ENCODE results near the gene CCDC192. TPM values are rescaled to one million over a fixed set of nuclear protein-coding genes. Genes with fewer than 3 reads are reported as not detected.

Gene CCDC192
- total RNA-seq, 1 donor from 2014 or later, result not detected

DNA sequence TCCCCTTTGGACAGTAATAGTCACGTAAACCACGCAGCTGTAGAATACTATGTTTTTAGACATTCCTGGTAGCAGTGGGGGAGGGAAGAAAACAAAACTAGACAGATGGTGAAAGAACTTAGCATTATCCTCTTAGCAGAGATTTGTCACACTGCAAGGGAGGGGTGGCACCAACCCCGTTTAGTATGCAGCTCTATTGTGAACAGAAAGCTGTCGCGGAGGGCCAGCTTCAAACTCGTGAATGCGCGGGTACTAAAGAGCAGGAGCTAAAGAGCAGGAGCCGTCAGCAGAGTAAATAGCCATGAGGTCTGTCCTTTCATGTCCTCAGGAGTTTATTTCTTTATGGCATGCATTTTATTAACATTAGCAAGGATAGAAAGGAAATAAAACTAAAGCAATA lies 238.5 kb downstream of the CCDC192 start:
- no peaks in the 10 kb centered on the region for H3K27me3 Mint-ChIP-seq (ENCODE audit: low read depth)
- DNase-seq (ENCODE audit: low spot score), result no peak
- peaks cover 2% of the 10 kb centered on the region for H3K36me3 Mint-ChIP-seq (ENCODE audit: low read depth)
- TF ChIP-seq, protein P1, sequence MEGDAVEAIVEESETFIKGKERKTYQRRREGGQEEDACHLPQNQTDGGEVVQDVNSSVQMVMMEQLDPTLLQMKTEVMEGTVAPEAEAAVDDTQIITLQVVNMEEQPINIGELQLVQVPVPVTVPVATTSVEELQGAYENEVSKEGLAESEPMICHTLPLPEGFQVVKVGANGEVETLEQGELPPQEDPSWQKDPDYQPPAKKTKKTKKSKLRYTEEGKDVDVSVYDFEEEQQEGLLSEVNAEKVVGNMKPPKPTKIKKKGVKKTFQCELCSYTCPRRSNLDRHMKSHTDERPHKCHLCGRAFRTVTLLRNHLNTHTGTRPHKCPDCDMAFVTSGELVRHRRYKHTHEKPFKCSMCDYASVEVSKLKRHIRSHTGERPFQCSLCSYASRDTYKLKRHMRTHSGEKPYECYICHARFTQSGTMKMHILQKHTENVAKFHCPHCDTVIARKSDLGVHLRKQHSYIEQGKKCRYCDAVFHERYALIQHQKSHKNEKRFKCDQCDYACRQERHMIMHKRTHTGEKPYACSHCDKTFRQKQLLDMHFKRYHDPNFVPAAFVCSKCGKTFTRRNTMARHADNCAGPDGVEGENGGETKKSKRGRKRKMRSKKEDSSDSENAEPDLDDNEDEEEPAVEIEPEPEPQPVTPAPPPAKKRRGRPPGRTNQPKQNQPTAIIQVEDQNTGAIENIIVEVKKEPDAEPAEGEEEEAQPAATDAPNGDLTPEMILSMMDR (IDR thresholded peaks at IDR 0.05), result no peak
- no peaks in the 10 kb centered on the region for H3K9me3 Mint-ChIP-seq (ENCODE audit: low read depth)
- H3K27ac Mint-ChIP-seq (ENCODE audit: unreplicated experiment), result peak overlapping the region; percentile 69
- H3K4me3 Mint-ChIP-seq (ENCODE audit: unreplicated experiment), result peak overlapping the region; percentile 42
- peaks cover 19% of the 10 kb centered on the region for H3K4me1 Mint-ChIP-seq (ENCODE audit: low read depth)

DNA sequence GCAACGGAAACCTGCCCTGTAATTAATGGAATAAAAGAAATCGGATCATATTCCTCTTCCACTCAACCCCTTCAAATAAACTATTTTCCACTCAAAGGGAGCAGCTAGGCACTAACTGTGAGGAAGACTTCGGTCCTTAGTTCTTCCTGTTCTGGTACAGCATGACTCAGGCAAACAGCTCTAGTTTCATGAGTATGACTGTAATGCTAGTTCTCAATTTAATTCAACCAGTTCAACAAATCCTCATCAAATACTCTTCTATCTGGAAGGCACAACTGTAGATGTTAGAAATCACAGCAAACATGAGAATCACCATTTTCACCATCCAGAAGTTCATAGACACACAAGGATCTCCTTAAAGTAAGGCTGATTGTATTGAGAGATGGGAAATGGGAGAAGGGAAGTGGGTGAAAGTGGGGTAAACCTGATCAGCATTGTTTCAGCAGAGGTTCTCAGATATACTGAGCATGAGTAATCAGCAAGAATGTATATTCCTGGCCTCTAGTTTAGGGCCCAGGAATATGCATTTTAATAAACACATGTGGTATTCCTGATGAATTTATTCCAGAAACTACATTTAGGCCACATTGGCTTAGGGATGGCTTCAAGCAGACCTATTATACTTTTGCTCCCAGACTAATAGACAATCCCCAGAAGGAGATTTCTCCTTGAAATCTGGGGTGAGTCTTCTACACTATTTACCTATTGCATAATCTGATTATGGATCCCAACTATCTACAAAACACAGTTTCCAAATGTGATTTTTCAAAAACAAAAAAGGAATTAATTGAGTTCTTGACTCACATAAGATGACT lies 239.3 kb downstream of the CCDC192 start:
- H3K4me1 Mint-ChIP-seq (ENCODE audit: low read depth), result peaks cover 19% of the 10 kb centered on the region
- peak overlapping the region; percentile 42 for H3K4me3 Mint-ChIP-seq (ENCODE audit: unreplicated experiment)
- no peaks in the 10 kb centered on the region for H3K27me3 Mint-ChIP-seq (ENCODE audit: low read depth)
- peak overlapping the region; percentile 41 for H3K27ac Mint-ChIP-seq (ENCODE audit: unreplicated experiment)
- peaks cover 4% of the 10 kb centered on the region for H3K36me3 Mint-ChIP-seq (ENCODE audit: low read depth)
- no peak for DNase-seq (ENCODE audit: low spot score)
- H3K9me3 Mint-ChIP-seq (ENCODE audit: low read depth), result no peaks in the 10 kb centered on the region
- TF ChIP-seq, protein P1 (IDR thresholded peaks at IDR 0.05), result no peak

DNA sequence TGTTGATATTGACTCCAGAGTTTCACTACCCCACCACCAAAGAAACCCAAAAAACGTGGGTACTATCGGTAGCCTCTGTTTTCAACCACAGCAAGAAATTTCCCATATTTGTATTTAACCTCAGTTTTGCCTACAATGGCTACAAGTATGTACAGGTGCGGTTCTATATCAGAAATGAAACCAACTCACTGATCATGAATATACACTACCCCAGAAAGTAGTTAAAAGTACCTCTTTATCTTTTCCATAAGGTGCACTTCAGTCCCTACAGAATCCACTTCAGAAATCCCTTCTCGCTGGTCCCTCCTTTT lies 239.8 kb downstream of the CCDC192 start:
- H3K9me3 Mint-ChIP-seq (ENCODE audit: low read depth), result no peaks in the 10 kb centered on the region
- no peak overlapping the region for H3K4me3 Mint-ChIP-seq (ENCODE audit: unreplicated experiment)
- peaks cover 19% of the 10 kb centered on the region for H3K4me1 Mint-ChIP-seq (ENCODE audit: low read depth)
- H3K27me3 Mint-ChIP-seq (ENCODE audit: low read depth), result no peaks in the 10 kb centered on the region
- no peak for DNase-seq (ENCODE audit: low spot score)
- peaks cover 4% of the 10 kb centered on the region for H3K36me3 Mint-ChIP-seq (ENCODE audit: low read depth)
- TF ChIP-seq, protein P1 (IDR thresholded peaks at IDR 0.05), result no peak
- no peak overlapping the region for H3K27ac Mint-ChIP-seq (ENCODE audit: unreplicated experiment)

DNA sequence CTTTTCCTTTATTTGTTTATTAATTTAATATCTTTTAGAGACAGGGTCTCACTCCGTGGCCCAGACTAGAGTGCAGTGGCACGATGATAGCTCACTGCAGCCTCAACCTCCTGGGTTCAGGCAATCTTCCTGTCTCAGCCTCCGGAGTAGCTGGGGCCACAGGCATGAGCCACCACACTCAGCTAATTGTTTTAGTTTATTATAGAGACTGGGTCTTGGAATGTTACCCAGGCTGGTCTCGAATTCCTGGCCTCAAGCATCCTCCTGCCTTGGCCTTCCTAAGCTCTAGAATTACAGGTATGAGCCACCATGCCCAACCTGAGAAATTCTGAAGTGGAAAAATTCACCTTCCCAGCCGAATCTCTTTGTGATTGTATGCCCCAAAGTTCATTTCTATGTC lies 240.9 kb downstream of the CCDC192 start:
- Mint-ChIP-seq H3K4me3 (ENCODE audit: unreplicated experiment) (no peak overlapping the region), H3K9me3 (ENCODE audit: low read depth) (no peaks in the 10 kb centered on the region), H3K27ac (ENCODE audit: unreplicated experiment) (no peak overlapping the region), H3K36me3 (ENCODE audit: low read depth) (peaks cover 4% of the 10 kb centered on the region), H3K4me1 (ENCODE audit: low read depth) (peaks cover 19% of the 10 kb centered on the region), H3K27me3 (ENCODE audit: low read depth) (no peaks in the 10 kb centered on the region)
- no peak for DNase-seq (ENCODE audit: low spot score)
- TF ChIP-seq, protein P1 (IDR thresholded peaks at IDR 0.05), result no peak

DNA sequence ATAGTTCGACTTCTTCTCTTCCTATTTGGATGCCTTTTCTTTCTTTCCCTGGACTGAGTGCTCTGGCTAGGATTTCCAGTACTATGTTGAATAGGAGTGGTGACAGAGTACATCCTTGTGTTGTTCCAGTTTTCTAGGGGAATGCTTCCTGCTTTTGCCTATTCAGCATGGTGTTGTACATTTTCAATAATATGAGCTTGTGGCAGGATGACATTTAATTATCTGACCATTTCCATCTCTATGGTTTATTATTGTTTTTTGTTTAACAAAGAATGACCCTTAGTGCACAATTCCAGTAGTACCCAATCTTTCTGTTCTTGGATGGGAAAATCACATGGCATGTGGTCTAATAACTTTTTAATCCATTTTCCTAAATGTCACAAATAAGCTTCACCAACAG lies 244.8 kb downstream of the CCDC192 start:
- no peak overlapping the region for H3K4me3 Mint-ChIP-seq (ENCODE audit: unreplicated experiment)
- TF ChIP-seq, protein P1 (IDR thresholded peaks at IDR 0.05), result no peak
- no peaks in the 10 kb centered on the region for H3K27me3 Mint-ChIP-seq (ENCODE audit: low read depth)
- DNase-seq (ENCODE audit: low spot score), result no peak
- H3K27ac Mint-ChIP-seq (ENCODE audit: unreplicated experiment), result no peak overlapping the region
- no peaks in the 10 kb centered on the region for H3K4me1 Mint-ChIP-seq (ENCODE audit: low read depth)
- peaks cover 3% of the 10 kb centered on the region for H3K36me3 Mint-ChIP-seq (ENCODE audit: low read depth)
- no peaks in the 10 kb centered on the region for H3K9me3 Mint-ChIP-seq (ENCODE audit: low read depth)

Measured in chondrocyte (in vitro differentiated cells).